Epithelial cell of proximal tubule (primary cell): ENCODE data around the gene ZNF2. TPM values are rescaled to one million over a fixed set of nuclear protein-coding genes. Genes with fewer than 3 reads are reported as not detected.

Source experiments
- DNase-seq: peaks from one replicate; pipeline ENCODE4 v3.0.0-alpha.2; 2011; ENCODE audit warnings: low read depth
- H3K4me3 ChIP-seq: 2 replicates; pipeline ENCODE4 v1.5.1; 2011; ENCODE audit warnings: low read depth, mild to moderate bottlenecking, low read length
- CTCF ChIP-seq: conservative IDR thresholded peaks from 2 replicates; pipeline ENCODE4 v1.5.1; 2012; ENCODE audit warnings: low read depth, mild to moderate bottlenecking, low read length
- total RNA-seq: library from RNA; depleted of rRNA; stranded (reverse); fragments of >200 nt; gene quantifications from 2 replicates; pipeline ENCODE4 v1.2.3, GENCODE V29; 2015

ZNF2 gene
- total RNA-seq, 1 donor from 2014 or later: 3.7 TPM

- DNase-seq: no peak
- no peak overlapping the region for H3K4me3 ChIP-seq
- TF ChIP-seq CTCF: no peak
Measured at GRCh38 chr2:95220449-95220848, 54.8 kb downstream of the ZNF2 start.

GRCh38 chr2:95225658-95226057 is 60.0 kb downstream of the ZNF2 start:
- no peak overlapping the region for H3K4me3 ChIP-seq
- no peak for TF ChIP-seq CTCF
- DNase-seq: no peak

GRCh38 chr2:95231723-95232122 is 66.1 kb downstream of the ZNF2 start:
- H3K4me3 ChIP-seq: no peak overlapping the region
- peak; percentile 99 for TF ChIP-seq CTCF
- peak; percentile 43 for DNase-seq

- TF ChIP-seq CTCF: no peak
- no peak overlapping the region for H3K4me3 ChIP-seq
- DNase-seq: no peak
Measured at GRCh38 chr2:95232232-95232631, 66.6 kb downstream of the ZNF2 start.

Other genes with a start within 250 kb of the ZNF2 start
- 28.5 and 63.8 TPM in 2 replicates for gene MAL, start 140.1 kb upstream of the ZNF2 start, total RNA-seq
- gene MRPS5, start 44.0 kb upstream of the ZNF2 start, total RNA-seq: 66.1 and 67.7 TPM in 2 replicates
- gene ZNF514, start 6.0 kb upstream of the ZNF2 start, total RNA-seq: 4.1 and 5.2 TPM in 2 replicates
- gene ZNF892, start 41.7 kb downstream of the ZNF2 start, total RNA-seq: 3.4 and 7.1 TPM in 2 replicates
- 5.1 and 7.5 TPM in 2 replicates for gene PROM2, start 108.6 kb downstream of the ZNF2 start, total RNA-seq
- 3.9 and 10.4 TPM in 2 replicates for gene KCNIP3, start 131.5 kb downstream of the ZNF2 start, total RNA-seq
- 31.4 and 32.5 TPM in 2 replicates for gene FAHD2A, start 236.9 kb downstream of the ZNF2 start, total RNA-seq